ENCODE data around the gene DOP1A. TPM values are rescaled to one million over a fixed set of nuclear protein-coding genes. Genes with fewer than 3 reads are reported as not detected.

The DOP1A gene
- total and polyA plus RNA-seq, 2 of the 13 experiments (the other 11 are each of a cell fraction or from before 2014, with no cell fraction given): 5.2 to 16.7 TPM

- TF ChIP-seq NBN (conservative IDR thresholded peaks at IDR 0.05) (no peak), ZNF678 (CRISPR knock-in tag; IDR thresholded peaks at IDR 0.05) (no peak), DNMT3B (CRISPR knock-in tag; conservative IDR thresholded peaks at IDR 0.05) (no peak), ZSCAN31 (CRISPR knock-in tag; IDR thresholded peaks at IDR 0.05; ENCODE audit: low read depth) (0 out of 2 replicates have a peak, but pooled peaks have one; percentile 49), NR0B2 (CRISPR knock-in tag; IDR thresholded peaks at IDR 0.05) (peak; percentile 73; the same call in 1 of the 2 replicates), MIER3 (CRISPR knock-in tag; IDR thresholded peaks at IDR 0.05; ENCODE audit: borderline replicate concordance) (peak; percentile 31; the same call in 1 of the 2 replicates), MYC (CRISPR knock-in tag; IDR thresholded peaks at IDR 0.05; ENCODE audit: borderline replicate concordance) (peak; percentile 64), PAXIP1 (CRISPR knock-in tag; conservative IDR thresholded peaks at IDR 0.05) (peak; percentile 38), ZEB1 (IDR thresholded peaks at IDR 0.05; ENCODE audit: insufficient replicate concordance, low read depth) (peak; percentile 37), RARG (CRISPR knock-in tag; IDR thresholded peaks at IDR 0.05; ENCODE audit: low read depth) (no peak), ZNF710 (CRISPR knock-in tag; IDR thresholded peaks at IDR 0.05; ENCODE audit: borderline replicate concordance) (peak; percentile 55), MTERF4 (CRISPR knock-in tag; IDR thresholded peaks at IDR 0.05) (no peak), YY1 (IDR thresholded peaks at IDR 0.05; ENCODE audit: insufficient read depth, insufficient replicate concordance, low read depth, low read length) (peak; percentile 82), ZNF776 (CRISPR knock-in tag; IDR thresholded peaks at IDR 0.05) (peak; percentile 87; the same call in 1 of the 2 replicates), SNAI1 (CRISPR knock-in tag; IDR thresholded peaks at IDR 0.05; ENCODE audit: borderline replicate concordance) (0 out of 2 replicates have a peak, but pooled peaks have one; percentile 67), MZF1 (CRISPR knock-in tag; IDR thresholded peaks at IDR 0.05; ENCODE audit: borderline replicate concordance) (0 out of 2 replicates have a peak, but pooled peaks have one; percentile 66), GFI1 (CRISPR knock-in tag; IDR thresholded peaks at IDR 0.05; ENCODE audit: borderline replicate concordance) (peak; percentile 27; the same call in 1 of the 2 replicates), ZBTB37 (CRISPR knock-in tag; IDR thresholded peaks at IDR 0.05) (no peak)
Observed at GRCh38 chr6:83067448-83068439, at the start of gene DOP1A (continued).
